GM13976 (cell line): ENCODE data around the gene PTCD3.

Experiments used
- DNase-seq: peaks from one replicate; pipeline ENCODE4 v3.0.0; 2012; ENCODE audit warnings: low spot score
- CTCF ChIP-seq: IDR thresholded peaks from 2 replicates; pipeline ENCODE4 v1.5.1; 2012; ENCODE audit warnings: borderline replicate concordance, mild to moderate bottlenecking; ENCODE audit not compliant: insufficient read depth; ENCODE audit errors: extremely low read depth, missing control alignments, control extremely low read depth
- in situ Hi-C: fragments of 300-500 bp; cut with MboI; formaldehyde crosslinking; loops from one replicate; pipeline ENCODE4 v1.12.0; 2022; ENCODE audit warnings: low sequenced_read_pairs, mixed read lengths, inconsistent platforms; ENCODE audit not compliant: unreplicated experiment

PTCD3 gene

GRCh38 chr2:86097913-86098312 lies 8.1 kb upstream of the PTCD3 start:
- TF ChIP-seq CTCF: no peak
- in situ Hi-C loops: no loop called here
- DNase-seq: no peak

- TF ChIP-seq CTCF: no peak
- in situ Hi-C loops: no loop called here
- no peak for DNase-seq
These were observed 3.9 kb upstream of the PTCD3 start for GRCh38 chr2:86102157-86102556.

GRCh38 chr2:86105252-86105968 lies 625 bp upstream of the PTCD3 start, which contains the start of gene POLR1A:
POLR1A (minus strand) TSS chr2:86105886; CDS start chr2:86105776, 110 bp downstream.
- DNase-seq: peak; percentile 77
- in situ Hi-C loops: no loop called here
- no peak for TF ChIP-seq CTCF

GRCh38 chr2:86107031-86107430 lies 996 bp downstream of the PTCD3 start:
- in situ Hi-C loops: no loop called here
- no peak for DNase-seq
- TF ChIP-seq CTCF: no peak

GRCh38 chr2:86118130-86118529 lies 12.1 kb downstream of the PTCD3 start:
- TF ChIP-seq CTCF: no peak
- in situ Hi-C loops: no loop called here
- DNase-seq: no peak

- DNase-seq: no peak
- in situ Hi-C loops: no loop called here
- TF ChIP-seq CTCF: no peak
These were observed 17.4 kb downstream of the PTCD3 start for GRCh38 chr2:86123328-86123925.
